Measurements from ENCODE around the gene THUMPD3.
A peak's percentile ranks its signal among the peaks of the same experiment; 100 is the strongest.

- TF ChIP-seq CTCF (IDR thresholded peaks at IDR 0.05) (peak in 3 of 6 experiments; percentile 12 to 25 (median 22)), POLR2AphosphoS5 (IDR thresholded peaks at IDR 0.05) (peak; percentile 97 to 99)
These were observed 34.6 kb downstream of the THUMPD3 start, which contains the start of gene SETD5 for GRCh38 chr3:9397332-9397905.

Data from upper lobe of left lung (tissue), 4 donors.